GM21529 (cell line): ENCODE results near the gene PPP1R18.
"Not testable (repeated sequence)": the region's sequence is repeated elsewhere in the genome, so short reads cannot be mapped to it uniquely, and the experiment has no call there.

Source experiments
- ATAC-seq: cut with Tn5 transposase; IDR thresholded peaks from one replicate; pipeline ENCODE4 v1.9.1; 2021; ENCODE audit not compliant: unreplicated experiment

Gene PPP1R18

DNA sequence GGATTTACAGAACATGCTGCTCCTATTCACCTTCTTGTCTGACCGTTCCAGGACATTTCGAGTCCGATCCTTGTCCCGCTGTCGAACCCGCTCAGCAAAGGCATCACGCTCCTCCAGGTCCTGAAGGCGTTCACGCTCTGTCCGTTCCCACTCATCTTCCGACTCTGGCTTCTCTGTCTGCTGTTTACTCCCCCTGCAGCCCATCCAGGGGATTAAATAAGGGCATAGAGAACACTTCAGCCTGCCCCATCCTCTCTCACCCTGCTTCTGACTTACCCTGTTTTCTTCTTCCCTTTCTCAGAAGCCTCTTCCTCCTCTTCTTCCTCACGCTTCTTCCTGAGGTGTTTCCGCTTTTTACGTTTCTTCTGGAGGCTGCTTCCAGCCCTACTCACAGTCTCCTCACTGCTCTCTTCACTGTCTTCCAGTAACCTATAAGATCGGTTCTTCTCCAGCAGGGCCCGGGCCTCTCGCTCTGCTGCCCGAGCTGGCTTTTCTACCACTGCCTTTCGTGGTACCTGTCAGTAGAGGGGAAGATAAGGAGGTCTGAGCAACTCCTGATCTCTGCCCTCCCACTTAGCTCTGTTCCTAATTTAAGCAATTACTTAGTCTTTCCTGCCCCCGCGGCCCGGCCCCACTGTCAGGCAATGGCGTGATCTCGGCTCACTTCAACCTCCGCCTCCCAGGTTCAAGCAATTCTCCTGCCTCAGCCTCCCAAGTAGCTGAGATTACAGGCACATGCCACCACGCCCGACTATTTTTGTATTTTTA lies 15.5 kb downstream of the PPP1R18 start:
- no peak for ATAC-seq

GRCh38 chr6:30666300-30666699 lies 20.1 kb downstream of the PPP1R18 start:
- ATAC-seq: not testable (repeated sequence)

GRCh38 chr6:30664994-30665767 lies 21.3 kb downstream of the PPP1R18 start:
- no peak for ATAC-seq

DNA sequence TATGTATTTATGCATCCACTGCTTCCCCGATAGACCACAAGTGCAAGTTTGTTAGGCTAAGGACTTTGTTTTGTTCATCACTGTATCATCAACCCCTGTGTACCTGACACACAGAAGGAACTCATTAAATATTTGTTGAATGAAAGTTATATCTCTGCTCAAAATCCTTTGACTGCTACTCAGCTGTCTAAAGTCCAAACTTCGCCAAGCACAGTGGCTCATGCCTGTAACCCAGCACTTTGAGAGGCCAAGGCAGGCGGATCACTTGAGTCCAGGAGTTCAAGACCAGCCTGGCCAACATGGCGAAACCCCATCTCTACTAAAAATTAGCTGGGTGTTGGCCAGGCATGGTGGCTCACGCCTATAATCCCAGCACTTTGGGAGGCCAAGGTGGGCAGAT lies 28.5 kb downstream of the PPP1R18 start:
- ATAC-seq: not testable (repeated sequence)

GRCh38 chr6:30657454-30657853 lies 29.0 kb downstream of the PPP1R18 start:
- no peak for ATAC-seq

DNA sequence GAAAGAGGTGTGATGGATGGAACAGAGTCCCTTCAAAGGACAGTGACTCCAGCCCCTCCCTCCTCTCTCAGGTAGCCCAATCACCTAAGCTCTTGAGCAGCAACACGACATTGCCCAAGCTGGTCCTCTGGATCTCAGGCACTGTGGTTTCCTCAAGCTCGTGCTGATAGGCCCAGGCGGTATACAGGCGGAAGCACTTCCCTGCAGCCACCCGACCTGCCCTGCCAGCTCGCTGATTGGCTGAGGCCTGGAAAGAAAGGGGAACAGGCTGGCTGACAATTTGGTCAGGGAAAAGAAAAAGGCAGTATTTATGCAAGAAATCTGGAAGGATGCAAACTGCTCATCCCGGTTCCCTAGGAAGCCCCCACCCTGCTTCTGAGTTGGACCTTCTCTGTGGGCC lies 29.9 kb downstream of the PPP1R18 start:
- no peak for ATAC-seq

GRCh38 chr6:30655743-30656094 lies 30.7 kb downstream of the PPP1R18 start:
- no peak for ATAC-seq

DNA sequence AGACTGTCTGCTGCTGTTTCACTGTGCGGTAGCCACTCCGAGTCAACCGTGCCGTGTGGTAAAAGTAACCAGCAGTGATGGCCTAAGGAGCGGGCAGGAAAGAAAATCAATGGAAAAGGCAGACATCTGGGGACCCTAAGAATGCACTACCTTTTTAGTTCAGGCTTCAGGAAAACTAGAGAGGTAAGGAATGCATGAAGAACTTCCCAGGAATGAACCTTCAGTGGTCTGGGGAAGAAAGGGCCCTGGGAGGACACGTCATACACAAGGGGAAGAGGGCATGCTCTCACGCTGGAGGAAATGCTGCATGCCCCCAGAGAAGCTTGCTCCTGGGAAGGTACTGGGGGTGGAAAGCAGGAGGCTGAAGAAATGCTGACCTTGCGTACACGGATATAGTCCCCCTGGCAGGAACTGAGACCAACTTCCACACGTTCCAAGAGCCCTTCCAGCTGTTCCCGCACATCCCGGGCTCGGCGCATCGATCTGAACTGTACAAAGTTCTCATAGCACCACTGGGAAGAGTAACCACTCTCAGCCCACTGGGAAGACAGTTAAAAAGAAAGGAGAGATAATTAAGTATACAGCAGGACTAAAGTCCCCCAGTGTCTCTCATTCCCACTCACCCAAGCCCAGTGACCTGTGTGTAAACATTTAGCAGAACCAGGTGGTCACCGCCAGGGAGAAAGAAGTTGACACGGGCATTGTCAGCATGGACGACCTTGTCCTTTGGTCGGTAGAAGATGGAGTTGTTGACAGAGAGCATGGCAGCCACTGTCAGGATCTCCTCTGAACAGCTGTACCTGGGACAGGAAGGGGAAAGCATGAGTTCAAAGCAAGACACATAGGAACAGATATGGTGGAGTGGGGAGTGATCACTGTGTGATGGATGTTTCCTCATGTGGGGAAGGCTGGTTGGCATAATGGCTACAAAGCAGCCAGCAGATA lies 31.4 kb downstream of the PPP1R18 start:
- ATAC-seq: no peak

DNA sequence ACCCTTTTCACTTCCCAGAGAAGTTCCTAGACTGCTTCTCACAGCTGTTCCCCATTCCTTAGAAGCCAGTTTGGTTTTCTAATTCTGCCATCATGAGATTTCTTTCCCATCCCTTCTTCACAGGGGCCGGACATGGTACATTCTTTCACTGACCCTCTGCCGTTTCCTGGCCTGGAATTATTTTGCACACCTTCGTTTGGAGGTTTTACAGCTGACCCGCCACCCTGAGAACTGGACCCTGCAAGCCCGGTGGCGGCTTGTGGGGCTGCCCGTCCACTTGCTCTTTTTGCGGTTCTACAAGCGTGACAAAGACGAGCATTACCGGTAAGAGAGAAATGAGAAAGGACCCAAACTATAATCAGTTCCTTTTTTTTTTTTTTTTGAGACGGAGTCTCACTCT lies 35.3 kb downstream of the PPP1R18 start:
- ATAC-seq: no peak

DNA sequence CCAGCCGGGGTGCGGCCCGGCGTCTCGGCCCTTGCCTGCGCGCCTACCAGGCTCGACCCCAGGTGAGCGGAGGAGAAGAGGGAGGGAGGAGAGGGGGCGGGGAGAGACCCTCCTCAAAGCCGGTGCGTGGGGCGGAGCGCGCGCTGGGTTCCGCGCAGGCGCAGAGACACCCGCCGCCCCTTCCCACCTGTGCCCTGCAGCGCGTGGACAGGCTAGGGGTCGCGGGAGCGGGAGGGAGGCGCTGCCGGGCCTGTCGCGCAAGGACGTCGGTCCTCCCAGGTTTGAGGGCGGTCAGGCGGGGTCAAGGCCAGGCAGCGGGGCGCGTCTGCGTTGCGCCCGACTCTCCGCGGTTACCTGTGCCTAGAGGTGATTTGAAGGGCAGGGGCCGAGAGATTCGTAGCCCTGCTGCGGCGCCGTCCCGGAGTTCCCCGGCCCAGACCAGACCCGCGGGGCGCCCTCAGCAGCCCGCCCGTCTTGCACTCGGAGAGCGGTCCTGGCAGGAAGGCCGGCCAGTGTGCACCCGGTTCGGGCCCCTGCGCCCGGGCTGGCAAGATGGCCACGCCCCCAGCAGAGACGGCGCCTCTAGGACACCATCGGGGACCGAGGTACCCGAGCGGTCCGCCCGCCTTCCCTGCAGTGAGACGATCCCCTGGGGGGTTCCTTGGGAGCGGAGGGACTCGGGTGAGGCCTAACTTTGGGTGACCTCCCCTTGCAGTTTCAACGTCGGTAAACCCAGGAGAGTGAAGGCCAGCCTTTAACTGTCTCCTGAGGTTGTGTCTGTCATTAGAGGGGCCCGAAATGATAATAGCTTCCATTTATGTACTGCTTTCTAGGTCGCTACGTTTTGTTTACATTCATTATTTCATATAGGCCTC lies 39.0 kb downstream of the PPP1R18 start:
- ATAC-seq: peak; percentile 63

- ATAC-seq: peak; percentile 59
Measured at GRCh38 chr6:30646450-30647241, 39.8 kb downstream of the PPP1R18 start, which contains the start of gene C6orf136. TSS of gene C6orf136 (plus strand) at chr6:30647133. CDS start at chr6:30647232, 99 bp downstream.

DNA sequence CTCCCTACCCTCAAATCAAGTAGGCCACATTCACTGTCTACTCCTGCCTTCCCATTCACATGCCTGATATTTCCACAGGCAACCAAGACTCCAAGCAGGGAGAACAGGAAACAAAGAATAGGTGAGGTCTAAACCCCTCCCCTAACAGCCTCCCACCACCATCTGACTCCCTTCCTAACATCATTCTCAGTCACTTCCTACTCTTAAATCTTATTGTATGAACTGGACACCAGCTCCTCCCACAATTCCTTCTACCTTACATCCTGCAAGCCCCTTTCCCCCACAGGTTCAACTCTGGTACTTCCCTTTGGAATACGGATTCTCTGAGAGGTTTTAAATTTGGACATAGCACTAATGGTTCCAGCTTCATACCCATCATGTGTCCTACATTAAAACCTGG lies 40.5 kb downstream of the PPP1R18 start:
- ATAC-seq: no peak

DNA sequence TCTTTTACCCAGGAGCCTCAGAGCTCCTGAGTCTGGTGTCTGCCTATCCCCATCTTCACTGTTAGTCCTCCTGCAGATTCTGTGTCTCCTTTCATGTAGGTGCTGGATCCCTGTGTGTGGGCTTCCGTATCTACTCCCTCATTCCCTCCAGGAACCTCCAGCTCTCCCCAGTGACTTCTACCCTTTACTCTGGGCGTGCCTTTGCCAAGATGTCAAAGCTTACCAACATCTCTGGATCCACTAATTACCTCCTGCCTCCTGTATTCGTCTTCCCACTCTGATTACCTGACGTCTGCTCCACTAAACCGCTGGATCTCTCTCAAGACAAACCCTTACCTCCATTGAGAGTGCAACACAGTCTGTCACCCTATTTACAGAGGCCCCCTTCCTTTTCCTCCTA lies 41.7 kb downstream of the PPP1R18 start:
- ATAC-seq: no peak

DNA sequence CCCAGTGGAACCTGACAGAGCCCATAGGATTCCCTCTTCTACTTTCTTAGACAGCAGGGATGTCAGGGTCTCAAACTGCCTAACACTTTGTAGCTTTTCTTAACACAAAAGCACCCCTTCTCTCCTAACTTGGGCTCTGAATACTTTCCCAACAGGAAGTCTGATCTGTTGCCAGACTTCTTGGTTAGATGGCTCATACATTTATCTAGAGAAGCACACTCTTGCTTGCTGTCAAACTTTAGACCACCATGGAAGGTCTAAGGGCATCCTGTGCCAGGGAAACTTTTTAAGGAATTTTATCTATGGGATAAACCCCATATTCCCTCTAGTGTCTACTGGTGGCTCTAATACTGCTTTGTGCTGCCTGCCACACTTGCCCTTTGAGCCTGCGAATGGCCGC lies 42.8 kb downstream of the PPP1R18 start:
- ATAC-seq: no peak

DNA sequence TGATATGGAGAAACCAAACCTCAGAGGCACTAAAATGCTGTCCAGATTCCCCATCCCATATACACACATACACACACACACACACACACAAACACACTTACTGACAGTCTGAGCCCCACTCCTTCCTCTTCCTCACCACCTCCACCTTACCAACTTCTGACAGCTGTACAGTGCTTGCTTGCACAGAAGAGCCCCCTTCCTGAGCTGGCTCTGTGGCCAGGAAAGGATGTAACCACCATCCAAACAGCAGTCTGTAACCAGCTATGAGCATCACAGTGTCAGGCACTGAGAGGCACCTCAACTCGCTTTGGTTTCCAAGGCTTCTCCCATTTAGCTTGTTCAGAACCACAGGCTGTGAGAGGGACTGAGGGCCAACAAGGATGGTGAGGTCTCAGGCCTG lies 45.4 kb downstream of the PPP1R18 start:
- ATAC-seq: no peak

DNA sequence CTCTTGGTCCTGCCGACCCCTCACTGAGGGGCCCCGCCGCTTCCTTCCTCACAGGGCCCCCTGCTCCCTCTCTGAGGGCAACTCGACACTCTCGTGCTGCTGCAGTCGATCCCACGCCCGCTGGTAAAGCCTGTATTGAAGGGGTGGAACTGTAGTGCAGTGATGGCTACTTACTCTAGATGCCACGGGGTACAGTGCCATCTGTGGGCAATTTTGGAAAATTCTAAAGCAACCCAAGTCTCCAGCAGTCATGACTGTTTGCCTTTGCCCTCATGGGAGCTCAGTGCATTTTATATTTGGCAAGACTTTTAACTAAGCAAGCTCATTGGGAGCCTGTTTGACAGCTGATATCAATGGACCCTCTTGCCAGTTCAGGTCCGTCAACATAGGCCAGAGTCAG lies 46.0 kb downstream of the PPP1R18 start:
- no peak for ATAC-seq

DNA sequence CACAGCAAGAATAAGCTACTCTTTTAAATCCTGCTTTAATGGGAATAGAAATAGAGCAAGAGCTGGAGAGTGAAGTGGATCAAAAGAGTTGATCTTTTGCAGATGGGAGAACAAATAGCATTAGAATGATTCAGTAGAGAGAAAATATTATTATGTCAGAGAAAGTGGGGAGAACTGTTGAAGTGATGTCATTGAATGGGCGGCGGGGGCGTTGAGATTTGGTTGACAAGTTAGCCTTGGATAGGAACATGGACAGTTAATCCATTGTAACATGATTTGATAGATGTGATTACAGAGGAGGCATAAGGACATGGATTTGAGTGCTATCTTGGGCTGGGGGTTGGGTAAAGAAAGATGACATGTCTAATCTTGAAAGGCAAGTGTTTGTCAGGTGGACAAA lies 50.6 kb downstream of the PPP1R18 start:
- no peak for ATAC-seq

DNA sequence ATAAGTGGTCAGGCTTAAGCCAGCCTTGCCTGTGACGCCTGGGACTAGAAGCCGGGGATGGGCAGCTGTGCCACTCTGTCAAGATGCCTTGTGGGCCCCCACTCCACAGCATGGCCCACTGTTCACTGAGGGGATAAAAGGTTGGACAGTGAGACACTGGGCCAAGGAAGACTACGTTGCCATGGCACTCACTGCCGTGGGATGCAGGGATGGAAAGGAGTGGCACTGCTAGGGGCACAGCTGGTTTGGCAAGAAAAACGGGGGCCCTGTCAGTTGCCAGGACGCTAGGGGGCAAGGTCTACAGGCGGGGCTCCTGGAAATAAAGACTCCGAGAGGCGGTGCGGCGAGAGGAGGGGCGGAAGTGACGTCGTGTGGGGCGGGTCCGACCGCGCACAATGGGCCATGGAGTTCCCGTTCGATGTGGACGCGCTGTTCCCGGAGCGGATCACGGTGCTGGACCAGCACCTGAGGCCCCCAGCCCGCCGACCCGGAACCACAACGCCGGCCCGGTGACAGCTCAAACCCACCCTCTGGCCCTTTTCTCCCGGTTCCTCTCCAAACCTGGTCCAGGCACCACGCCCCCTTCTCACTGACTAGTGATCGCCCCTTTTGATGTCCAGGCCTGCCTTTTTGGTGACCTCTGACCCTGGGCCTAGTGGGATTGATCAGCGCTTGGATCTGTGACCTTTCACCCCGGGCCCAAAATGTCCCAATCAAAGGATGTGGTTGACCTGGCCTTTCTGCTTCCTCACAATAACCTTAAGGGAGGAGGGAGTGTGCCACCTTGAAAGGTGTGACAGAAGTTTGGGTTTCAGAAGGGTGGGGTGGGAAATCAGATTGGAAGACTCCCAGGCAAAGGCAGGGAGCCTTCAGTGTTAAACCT lies 59.7 kb downstream of the PPP1R18 start, which contains the start of gene ATAT1:
Gene ATAT1 (plus strand): TSS at position 391 of the 883 bp plus-strand sequence.
- ATAC-seq: peak; percentile 95
